GM19372 (cell line): ENCODE results near the gene FOXI3.
"Not testable (repeated sequence)": the region's sequence is repeated elsewhere in the genome, so short reads cannot be mapped to it uniquely, and the experiment has no call there.

Experiments
- ATAC-seq: cut with Tn5 transposase; IDR thresholded peaks from one replicate; pipeline ENCODE4 v1.9.1; 2021; ENCODE audit warnings: mild to moderate bottlenecking, low read depth, moderate library complexity; ENCODE audit not compliant: unreplicated experiment

The FOXI3 gene

GRCh38 chr2:88442473-88442872, 10.0 kb downstream of the FOXI3 start:
- no peak for ATAC-seq

GRCh38 chr2:88442061-88442460, 10.4 kb downstream of the FOXI3 start:
- no peak for ATAC-seq

DNA sequence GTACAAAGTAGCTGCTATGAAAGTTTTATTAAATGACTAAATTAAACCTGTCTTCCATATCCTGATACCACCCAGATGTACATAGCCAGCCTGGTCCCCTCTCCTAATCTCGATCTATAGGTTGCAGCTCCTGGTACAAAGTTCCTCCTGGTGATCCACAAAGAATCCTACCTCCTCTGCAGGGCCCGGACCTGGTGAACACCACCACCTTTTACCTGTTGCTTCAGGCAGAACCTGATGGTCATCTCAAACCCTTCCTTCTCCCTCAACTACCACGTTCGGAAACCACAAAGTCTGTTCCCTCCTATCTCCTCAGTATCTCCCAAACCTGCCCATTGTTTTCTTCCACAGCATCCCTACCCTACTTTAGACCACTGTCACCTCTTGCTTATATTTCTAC, 15.5 kb downstream of the FOXI3 start:
- no peak for ATAC-seq

- no peak for ATAC-seq
Observed at GRCh38 chr2:88429929-88430328, 22.6 kb downstream of the FOXI3 start.

- no peak for ATAC-seq
Observed at GRCh38 chr2:88423733-88424132, 28.8 kb downstream of the FOXI3 start.

GRCh38 chr2:88419051-88419450, 33.4 kb downstream of the FOXI3 start:
- ATAC-seq = not testable (repeated sequence)

DNA sequence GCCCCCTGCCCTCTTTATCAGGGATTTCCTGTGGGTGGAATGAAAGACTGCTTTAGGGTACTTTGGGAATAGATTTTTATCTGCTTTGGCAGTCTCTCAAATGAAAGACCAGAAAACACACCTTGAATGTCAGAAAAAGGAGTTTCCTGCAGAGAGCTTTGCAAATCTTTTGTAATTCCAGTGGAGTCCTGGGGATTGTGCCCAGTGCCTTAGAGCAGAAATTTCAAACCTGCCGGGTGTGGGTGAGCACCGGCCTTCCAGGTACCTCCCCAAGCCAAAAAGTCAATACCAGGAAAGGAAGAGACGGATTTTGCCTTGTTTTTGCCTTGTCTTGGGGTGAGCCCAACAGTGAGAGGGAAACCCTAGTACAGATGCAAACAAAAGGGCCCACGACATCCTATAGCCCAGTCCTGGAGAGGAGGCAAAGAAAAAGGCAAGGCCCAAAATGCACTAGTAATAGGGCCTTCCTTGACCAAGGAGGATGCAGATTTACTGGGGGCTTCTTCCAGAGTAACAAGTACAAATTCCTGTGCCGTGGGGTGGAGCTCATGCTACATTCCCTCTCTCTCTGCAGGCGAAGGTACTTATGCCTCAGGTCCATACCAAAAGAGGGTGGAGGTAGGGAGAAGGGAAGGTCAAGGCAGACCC, 36.4 kb downstream of the FOXI3 start:
- ATAC-seq = no peak

DNA sequence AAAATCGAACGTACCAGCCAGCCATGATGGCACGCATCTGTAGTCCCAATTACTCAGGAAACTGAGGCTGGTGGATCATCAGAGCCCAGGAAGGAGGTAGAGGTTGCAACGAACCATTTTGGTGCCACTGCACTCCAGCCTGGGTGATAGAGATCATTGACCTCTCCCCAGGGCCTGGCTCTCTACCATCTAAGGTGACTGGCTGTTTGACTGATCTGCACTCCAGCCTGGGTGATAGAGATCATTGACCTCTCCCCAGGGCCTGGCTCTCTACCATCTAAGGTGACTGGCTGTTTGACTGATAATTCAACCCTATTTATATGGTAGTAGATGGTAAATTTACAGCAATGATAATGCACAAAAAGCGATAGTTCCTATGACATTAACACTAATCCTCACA, 43.6 kb downstream of the FOXI3 start:
- ATAC-seq = not testable (repeated sequence)

DNA sequence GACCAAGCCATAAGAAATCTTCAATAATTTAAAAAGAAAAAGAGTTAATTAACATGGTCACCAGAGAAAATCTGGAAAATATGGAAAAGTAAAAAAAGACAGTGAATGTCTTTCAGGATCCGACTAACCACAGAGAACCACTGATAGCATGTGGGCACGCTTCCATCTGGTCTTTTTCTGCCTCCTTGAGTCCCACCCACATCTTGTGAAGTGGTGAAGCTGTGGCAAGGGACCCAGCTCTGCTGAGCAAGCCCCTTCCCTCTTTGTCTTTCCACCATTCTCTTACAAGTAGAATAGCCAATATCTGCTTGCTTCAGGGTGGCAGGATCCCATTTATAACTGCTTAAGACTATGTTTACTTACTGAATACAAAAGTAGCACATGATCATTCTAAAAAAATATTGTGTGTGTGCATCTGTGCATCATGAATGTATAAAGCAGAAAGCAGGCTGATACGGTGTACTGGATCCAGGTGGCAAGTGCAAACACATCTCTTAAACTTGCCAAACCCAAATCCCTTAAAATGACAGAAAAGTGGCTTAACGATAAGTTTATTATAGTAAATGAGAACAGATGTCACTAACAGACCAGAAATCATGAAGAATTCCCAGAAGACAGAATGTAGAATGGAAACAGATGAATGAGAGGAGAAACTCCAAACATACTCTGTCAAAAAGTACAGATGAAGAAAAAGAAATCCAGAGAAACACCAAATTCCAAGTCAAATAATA, 52.3 kb downstream of the FOXI3 start:
- ATAC-seq = no peak

- no peak for ATAC-seq
Observed at GRCh38 chr2:88398180-88398579, 54.3 kb downstream of the FOXI3 start.
